Hematopoietic multipotent progenitor cell treated with erythropoietin and hydrocortisone succinate and interleukin-3 and kit ligand, for 6 days (in vitro differentiated cells): ENCODE data around the gene SPIN2A.
"Not testable (repeated sequence)": the region's sequence is repeated elsewhere in the genome, so short reads cannot be mapped to it uniquely, and the experiment has no call there.

ENCODE experiments used
- DNase-seq: peaks from one replicate; pipeline ENCODE4 v3.0.0-alpha.2; 2015

Gene SPIN2A

GRCh38 chrX:57137073-57137472, at the start of gene SPIN2A:
Gene SPIN2A, minus strand, starts transcription at chrX:57137397. Its CDS starts 800 bp downstream, at chrX:57136597.
- DNase-seq, result not testable (repeated sequence)

GRCh38 chrX:57178605-57179004, 41.4 kb upstream of the SPIN2A start:
- no peak for DNase-seq

- DNase-seq, result no peak
These were observed 39.9 kb upstream of the SPIN2A start for GRCh38 chrX:57177070-57177469.

GRCh38 chrX:57172544-57172943, 35.3 kb upstream of the SPIN2A start:
- DNase-seq, result no peak

- peak; percentile 23 for DNase-seq
These were observed 19.3 kb upstream of the SPIN2A start for GRCh38 chrX:57156397-57157049.

GRCh38 chrX:57155171-57155570, 18.0 kb upstream of the SPIN2A start:
- DNase-seq, result no peak

- DNase-seq, result not testable (repeated sequence)
These were observed 15.0 kb upstream of the SPIN2A start for GRCh38 chrX:57152222-57152621.

GRCh38 chrX:57138674-57139073, 1.5 kb upstream of the SPIN2A start:
- no peak for DNase-seq

GRCh38 chrX:57137501-57137900, 304 bp upstream of the SPIN2A start:
- DNase-seq, result no peak

GRCh38 chrX:57136589-57136988, 608 bp downstream of the SPIN2A start:
- not testable (repeated sequence) for DNase-seq

- DNase-seq, result no peak
These were observed 1.9 kb downstream of the SPIN2A start for GRCh38 chrX:57135287-57135686.

- no peak for DNase-seq
These were observed 2.5 kb downstream of the SPIN2A start for GRCh38 chrX:57134702-57135101.

- DNase-seq, result no peak
These were observed 3.5 kb downstream of the SPIN2A start for GRCh38 chrX:57133706-57134105.

GRCh38 chrX:57133284-57133683, 3.9 kb downstream of the SPIN2A start:
- DNase-seq, result peak; percentile 36

- no peak for DNase-seq
These were observed 5.2 kb downstream of the SPIN2A start for GRCh38 chrX:57132046-57132445.

GRCh38 chrX:57121816-57122215, 15.4 kb downstream of the SPIN2A start:
- DNase-seq, result no peak

GRCh38 chrX:57121162-57121755, 15.9 kb downstream of the SPIN2A start, which contains the start of gene SPIN2B:
Gene SPIN2B, minus strand, starts transcription at chrX:57121548.
- peak; percentile 93 for DNase-seq

GRCh38 chrX:57120619-57121161, 16.5 kb downstream of the SPIN2A start:
- DNase-seq, result not testable (repeated sequence)

GRCh38 chrX:57119416-57119815, 17.8 kb downstream of the SPIN2A start:
- DNase-seq, result no peak

GRCh38 chrX:57117566-57117965, 19.6 kb downstream of the SPIN2A start:
- DNase-seq, result not testable (repeated sequence)

- DNase-seq, result no peak
These were observed 32.2 kb downstream of the SPIN2A start for GRCh38 chrX:57104921-57105398.

- no peak for DNase-seq
These were observed 32.8 kb downstream of the SPIN2A start for GRCh38 chrX:57104406-57104805.

- DNase-seq, result no peak
These were observed 33.7 kb downstream of the SPIN2A start for GRCh38 chrX:57103489-57103888.

GRCh38 chrX:57102918-57103317, 34.3 kb downstream of the SPIN2A start:
- DNase-seq, result peak; percentile 34
